Panc1 (cell line): Measurements from ENCODE around the gene ZNF57. TPM values are rescaled to one million over a fixed set of nuclear protein-coding genes. Genes with fewer than 3 reads are reported as not detected.

Experiments used
- ATAC-seq: fragments of 200-7000 bp; cut with Tn5 transposase; 2 replicates; pipeline ENCODE4 v1.9.1; 2020; ENCODE audit warnings: mild to moderate bottlenecking, moderate library complexity
- BruUV-seq: library from RNA; stranded (reverse); fragments of 400-500 nt; replicated peaks from 2 replicates; lab custom pipeline; 2021; lab: Mats Ljungman, UMichigan
- CTCF ChIA-PET: fragments of 300-600 bp; sonication (Branson Sonifier 250); formaldehyde crosslinking; loops from one replicate; lab custom pipeline; 2022; ENCODE audit warnings: antibody characterized with exemption; lab: Charles Lee
- POLR2A ChIA-PET: fragments of 300-600 bp; sonication (Branson Sonifier 250); formaldehyde crosslinking; loops from one replicate; lab custom pipeline; 2022; ENCODE audit warnings: antibody characterized with exemption; lab: Charles Lee
- DNase-seq: peaks from one replicate; pipeline ENCODE4 v3.0.0-alpha.2; 2010; ENCODE audit warnings: low read depth, low spot score
- H3K27ac ChIP-seq: 2 replicates; pipeline ENCODE4 v1.5.1; 2011; ENCODE audit warnings: mild to moderate bottlenecking, low read length, inconsistent platforms
- H3K27me3 ChIP-seq: fragments of 200-500 bp; sonication (Bioruptor generic); 2 replicates; pipeline ENCODE4 v1.6.0; 2014; ENCODE audit warnings: low read length, inconsistent platforms; ENCODE audit not compliant: control insufficient read depth, insufficient read depth
- H3K36me3 ChIP-seq: fragments of 200-500 bp; sonication (Bioruptor generic); 2 replicates; pipeline ENCODE4 v1.5.1; 2014; ENCODE audit warnings: inconsistent platforms, mild to moderate bottlenecking, low read length, moderate library complexity; ENCODE audit not compliant: control insufficient read depth, insufficient read depth
- H3K4me1 ChIP-seq: 2 replicates; pipeline ENCODE4 v1.5.1; 2011; ENCODE audit warnings: inconsistent platforms, mild to moderate bottlenecking, low read length, moderate library complexity; ENCODE audit not compliant: control insufficient read depth, insufficient read depth
- H3K4me3 ChIP-seq, 2 experiments: 2 replicates each; pipeline ENCODE4 v1.5.1; 2011 to 2012; ENCODE audit warnings: low read depth in 2 of 2, low read length in 2 of 2, mild to moderate bottlenecking in 2 of 2, inconsistent platforms in 1 of 2, moderate library complexity in 1 of 2
- H3K9me3 ChIP-seq: fragments of 200-500 bp; sonication (Bioruptor generic); 2 replicates; pipeline ENCODE4 v1.5.1; 2014; ENCODE audit warnings: low read depth, mild to moderate bottlenecking, inconsistent platforms, low read length, moderate library complexity; ENCODE audit not compliant: control insufficient read depth, insufficient read depth
- CTCF ChIP-seq: fragments of 450-650 bp; IDR thresholded peaks from 2 replicates; pipeline ENCODE4 v1.5.1; 2017; ENCODE audit warnings: mild to moderate bottlenecking
- POLR2AphosphoS5 ChIP-seq: IDR thresholded peaks from 2 replicates; pipeline ENCODE4 v1.6.1; 2012; ENCODE audit warnings: mild to moderate bottlenecking, low read depth, low read length, moderate library complexity
- SIN3A ChIP-seq: IDR thresholded peaks from 2 replicates; pipeline ENCODE4 v1.6.1; 2012; ENCODE audit warnings: low read depth, mild to moderate bottlenecking, low read length, moderate library complexity, borderline replicate concordance; ENCODE audit not compliant: insufficient read depth
- TCF7L2 ChIP-seq: IDR thresholded peaks from 2 replicates; pipeline ENCODE4 v1.6.1; 2011; ENCODE audit warnings: mild to moderate bottlenecking, low read depth, low read length, inconsistent platforms
- in situ Hi-C: cut with HindIII; loops from 2 replicates; pipeline ENCODE4 v1.10.0; 2016; ENCODE audit warnings: low sequenced_read_pairs, low pct_unique_long_range_greater_than_20kb
- intact Hi-C: fragments of 100-400 bp; cut with micrococcal nuclease; formaldehyde crosslinking; loops from one replicate; pipeline ENCODE4 v1.10.0; 2022; ENCODE audit not compliant: unreplicated experiment
- total RNA-seq: library from RNA; stranded (reverse); gene quantifications from one replicate; pipeline ENCODE4 v1.2.1, GENCODE V29; 2021; ENCODE audit not compliant: unreplicated experiment
- TF ChIP-seq, protein P1 (sequence below), 2 experiments: IDR thresholded peaks; 2 replicates each; pipeline ENCODE4 v1.6.1; 2011 to 2012; ENCODE audit warnings: low read depth in 2 of 2, control low read depth in 1 of 2, low read length in 1 of 2, mild to moderate bottlenecking in 1 of 2, moderate library complexity in 1 of 2; ENCODE audit not compliant: insufficient read depth in 1 of 2

Gene ZNF57
- total RNA-seq, 1 experiment from 2014 or later, result 4.9 TPM

DNA sequence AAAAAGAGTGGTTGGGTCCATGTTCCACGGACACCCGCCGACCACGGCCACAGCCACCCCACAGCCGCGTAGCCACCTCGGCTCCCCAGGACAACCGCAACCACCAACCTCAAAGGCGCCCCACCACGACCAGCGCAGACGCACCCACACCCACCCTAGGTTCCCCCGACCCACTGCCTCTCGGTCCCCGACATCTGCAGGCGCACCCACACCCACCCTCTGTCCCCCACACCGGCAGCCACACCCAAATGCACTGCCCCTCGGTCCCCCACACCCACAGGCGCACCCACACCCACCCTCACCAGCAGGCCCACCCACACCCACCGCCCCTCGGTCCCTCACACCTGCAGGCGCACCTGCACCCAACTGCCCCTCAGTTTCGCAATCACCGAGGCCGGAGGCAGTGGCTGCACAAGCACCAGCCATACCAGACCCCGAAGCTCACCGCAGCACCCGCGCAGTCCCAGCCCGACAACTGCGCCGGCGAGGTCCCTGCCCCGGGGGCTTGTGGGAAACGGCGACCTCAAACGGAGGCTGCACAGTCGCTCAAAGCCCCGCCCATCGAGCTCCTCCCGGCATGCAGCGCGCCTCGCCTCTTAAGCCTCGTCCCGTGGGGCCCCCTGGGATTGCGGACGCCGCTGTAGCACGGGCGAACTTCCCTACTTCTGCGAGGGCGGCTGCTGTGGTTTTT, 25.8 kb downstream of the ZNF57 start:
- POLR2A ChIA-PET, result no interaction called here
- H3K36me3 ChIP-seq, result no peaks in the 10 kb centered on the region
- H3K27me3 ChIP-seq, result no peaks in the 10 kb centered on the region
- in situ Hi-C loops, result no loop called here
- H3K4me3 ChIP-seq, result no peak overlapping the region
- no TSS peak for BruUV-seq
- CTCF ChIA-PET, result no interaction called here
- DNase-seq, result no peak
- TF ChIP-seq TCF7L2 (no peak), SIN3A (no peak), CTCF (no peak), POLR2AphosphoS5 (no peak)
- TF ChIP-seq, protein P1, sequence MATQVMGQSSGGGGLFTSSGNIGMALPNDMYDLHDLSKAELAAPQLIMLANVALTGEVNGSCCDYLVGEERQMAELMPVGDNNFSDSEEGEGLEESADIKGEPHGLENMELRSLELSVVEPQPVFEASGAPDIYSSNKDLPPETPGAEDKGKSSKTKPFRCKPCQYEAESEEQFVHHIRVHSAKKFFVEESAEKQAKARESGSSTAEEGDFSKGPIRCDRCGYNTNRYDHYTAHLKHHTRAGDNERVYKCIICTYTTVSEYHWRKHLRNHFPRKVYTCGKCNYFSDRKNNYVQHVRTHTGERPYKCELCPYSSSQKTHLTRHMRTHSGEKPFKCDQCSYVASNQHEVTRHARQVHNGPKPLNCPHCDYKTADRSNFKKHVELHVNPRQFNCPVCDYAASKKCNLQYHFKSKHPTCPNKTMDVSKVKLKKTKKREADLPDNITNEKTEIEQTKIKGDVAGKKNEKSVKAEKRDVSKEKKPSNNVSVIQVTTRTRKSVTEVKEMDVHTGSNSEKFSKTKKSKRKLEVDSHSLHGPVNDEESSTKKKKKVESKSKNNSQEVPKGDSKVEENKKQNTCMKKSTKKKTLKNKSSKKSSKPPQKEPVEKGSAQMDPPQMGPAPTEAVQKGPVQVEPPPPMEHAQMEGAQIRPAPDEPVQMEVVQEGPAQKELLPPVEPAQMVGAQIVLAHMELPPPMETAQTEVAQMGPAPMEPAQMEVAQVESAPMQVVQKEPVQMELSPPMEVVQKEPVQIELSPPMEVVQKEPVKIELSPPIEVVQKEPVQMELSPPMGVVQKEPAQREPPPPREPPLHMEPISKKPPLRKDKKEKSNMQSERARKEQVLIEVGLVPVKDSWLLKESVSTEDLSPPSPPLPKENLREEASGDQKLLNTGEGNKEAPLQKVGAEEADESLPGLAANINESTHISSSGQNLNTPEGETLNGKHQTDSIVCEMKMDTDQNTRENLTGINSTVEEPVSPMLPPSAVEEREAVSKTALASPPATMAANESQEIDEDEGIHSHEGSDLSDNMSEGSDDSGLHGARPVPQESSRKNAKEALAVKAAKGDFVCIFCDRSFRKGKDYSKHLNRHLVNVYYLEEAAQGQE (IDR thresholded peaks at IDR 0.05; ENCODE audit: insufficient read depth in 1 of 2, low read depth in 2 of 2, low read length in 1 of 2), result no peak
- H3K27ac ChIP-seq, result no peak overlapping the region
- peaks cover 3% of the 10 kb centered on the region; the same call in 1 of the 2 replicates for H3K4me1 ChIP-seq
- intact Hi-C loops, result no loop called here
- H3K9me3 ChIP-seq, result peaks cover 3% of the 10 kb centered on the region; the same call in 1 of the 2 replicates
- no peak for ATAC-seq

DNA sequence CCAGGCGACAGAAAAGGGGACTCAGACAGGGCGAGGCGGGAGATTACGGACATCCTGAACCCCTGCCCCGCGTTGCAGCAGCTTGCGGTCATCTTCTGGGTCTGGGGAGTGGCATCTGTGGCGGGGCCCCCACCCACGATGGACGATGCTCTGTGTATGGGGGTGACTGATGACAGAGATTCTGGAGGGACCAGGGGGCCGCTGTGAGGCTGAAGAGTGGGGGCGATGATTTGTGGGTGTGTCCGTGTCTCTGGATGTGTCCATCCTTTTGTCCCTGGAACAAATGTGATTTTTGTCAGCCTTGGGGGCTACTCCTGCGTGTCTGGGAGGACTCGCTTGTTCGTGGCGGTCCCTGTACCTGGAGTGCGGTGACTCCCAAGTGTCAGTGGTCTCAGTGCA, 26.3 kb downstream of the ZNF57 start:
- Histone ChIP-seq H3K27me3 (no peaks in the 10 kb centered on the region), H3K4me3 (no peak overlapping the region), H3K9me3 (peaks cover 3% of the 10 kb centered on the region), H3K4me1 (peaks cover 3% of the 10 kb centered on the region; the same call in 1 of the 2 replicates), H3K36me3 (no peaks in the 10 kb centered on the region), H3K27ac (no peak overlapping the region)
- intact Hi-C loops, result no loop called here
- BruUV-seq, result no TSS peak
- ATAC-seq, result no peak
- ChIA-PET POLR2A (no interaction called here), CTCF (no interaction called here)
- in situ Hi-C loops, result no loop called here
- TF ChIP-seq, protein P1 (IDR thresholded peaks at IDR 0.05; ENCODE audit: insufficient read depth in 1 of 2, low read depth in 2 of 2, low read length in 1 of 2), result no peak
- TF ChIP-seq CTCF (no peak), SIN3A (no peak), POLR2AphosphoS5 (no peak), TCF7L2 (no peak)
- no peak for DNase-seq
